Endometrium (tissue), 2 donors: ENCODE measurements around the gene CATSPERD.
A peak's percentile ranks its signal among the peaks of the same experiment; 100 is the strongest.

Experiments used
- FAIRE-seq: peaks from 2 replicates; lab custom pipeline; 2012; peaks lifted over from hg19 to GRCh38; lab: Jason Lieb, UNC
- donor health status: control.
- donor health status: control.

The CATSPERD gene

GRCh38 chr19:5785423-5785822, 65.0 kb downstream of the CATSPERD start:
- no peak for FAIRE-seq

GRCh38 chr19:5786593-5787408, 66.4 kb downstream of the CATSPERD start:
- FAIRE-seq = no peak

GRCh38 chr19:5787409-5788182, 67.2 kb downstream of the CATSPERD start:
- no peak for FAIRE-seq

GRCh38 chr19:5788422-5788821, 68.0 kb downstream of the CATSPERD start:
- FAIRE-seq = no peak

- FAIRE-seq = no peak
Measured at GRCh38 chr19:5789351-5789761, 68.9 kb downstream of the CATSPERD start.

GRCh38 chr19:5789886-5790558, 69.6 kb downstream of the CATSPERD start:
- FAIRE-seq = no peak

- FAIRE-seq = peak; percentile 93
Measured at GRCh38 chr19:5790559-5791520, 70.4 kb downstream of the CATSPERD start, which contains the start of gene DUS3L. DUS3L (minus strand) TSS chr19:5791163; CDS start chr19:5791141, 22 bp downstream.

- FAIRE-seq = peak; percentile 91
Measured at GRCh38 chr19:5792224-5792623, 71.8 kb downstream of the CATSPERD start.

GRCh38 chr19:5793188-5793587, 72.8 kb downstream of the CATSPERD start:
- FAIRE-seq = no peak

- FAIRE-seq = no peak
Measured at GRCh38 chr19:5795382-5795919, 75.0 kb downstream of the CATSPERD start.

GRCh38 chr19:5798244-5798643, 77.8 kb downstream of the CATSPERD start:
- FAIRE-seq = no peak

- FAIRE-seq = no peak
Measured at GRCh38 chr19:5799247-5800241, 79.1 kb downstream of the CATSPERD start.

- FAIRE-seq = no peak
Measured at GRCh38 chr19:5800361-5801270, 80.2 kb downstream of the CATSPERD start.

GRCh38 chr19:5801796-5802619, 81.6 kb downstream of the CATSPERD start:
- FAIRE-seq = no peak

GRCh38 chr19:5803441-5803751, 83.0 kb downstream of the CATSPERD start:
- no peak for FAIRE-seq

- FAIRE-seq = peak; percentile 43
Measured at GRCh38 chr19:5803752-5804515, 83.5 kb downstream of the CATSPERD start.
